CD4-positive, alpha-beta T cell treated with Interleukin-10 for 1 hour (primary cell): ENCODE measurements around the gene VSIG10L.

Source experiments
- DNase-seq: peaks from one replicate; pipeline ENCODE4 v3.0.0-alpha.2; 2020

VSIG10L gene

DNA sequence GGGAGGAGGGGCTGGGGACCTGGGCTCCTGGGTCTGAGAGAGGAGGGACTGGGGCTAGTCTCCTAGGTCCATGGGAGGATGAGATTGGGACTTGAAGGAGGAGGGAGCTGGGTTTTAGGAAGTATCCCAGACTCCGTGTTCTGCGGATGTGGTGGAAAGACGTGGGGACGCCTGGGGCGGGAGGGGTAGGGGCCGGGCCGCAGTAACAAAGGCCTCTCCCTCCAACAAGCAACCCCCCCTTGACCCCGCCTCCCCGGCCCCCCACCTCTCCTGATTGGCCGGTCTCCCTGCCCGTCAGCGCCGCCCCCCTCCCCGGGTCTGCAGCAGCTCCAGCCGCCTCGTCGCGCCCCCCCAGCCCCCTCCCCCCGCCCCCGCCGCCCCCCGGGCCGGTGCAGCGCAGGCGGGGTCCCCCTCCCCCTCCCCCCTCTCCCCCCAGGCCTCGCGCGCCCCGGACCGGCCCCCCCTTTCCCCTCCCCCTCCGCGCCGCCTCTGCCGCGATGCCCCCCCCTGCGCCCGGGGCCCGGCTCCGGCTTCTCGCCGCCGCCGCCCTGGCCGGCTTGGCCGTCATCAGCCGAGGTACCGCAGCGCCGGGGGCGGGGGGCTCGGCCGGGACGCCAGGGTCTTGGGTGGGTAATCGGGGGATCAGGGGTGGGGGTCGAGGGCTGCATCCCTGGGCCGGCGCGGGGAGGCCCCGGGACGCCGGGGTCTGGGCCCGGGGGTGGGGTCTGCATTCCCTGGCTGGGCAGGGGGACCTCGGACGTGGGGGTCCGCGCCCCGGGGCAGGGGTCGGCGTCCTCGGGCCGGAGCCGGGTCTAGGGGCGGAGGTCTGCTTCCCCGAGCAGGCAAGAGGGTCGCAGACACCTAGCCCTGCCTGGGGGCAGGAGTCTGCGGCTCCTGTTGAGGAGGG lies 30.3 kb downstream of the VSIG10L start, which contains the start of gene IGLON5:
TSS of gene IGLON5 (plus strand) at position 294 of the 907 bp plus-strand sequence. CDS start at position 498, 204 bp downstream.
- DNase-seq: no peak

DNA sequence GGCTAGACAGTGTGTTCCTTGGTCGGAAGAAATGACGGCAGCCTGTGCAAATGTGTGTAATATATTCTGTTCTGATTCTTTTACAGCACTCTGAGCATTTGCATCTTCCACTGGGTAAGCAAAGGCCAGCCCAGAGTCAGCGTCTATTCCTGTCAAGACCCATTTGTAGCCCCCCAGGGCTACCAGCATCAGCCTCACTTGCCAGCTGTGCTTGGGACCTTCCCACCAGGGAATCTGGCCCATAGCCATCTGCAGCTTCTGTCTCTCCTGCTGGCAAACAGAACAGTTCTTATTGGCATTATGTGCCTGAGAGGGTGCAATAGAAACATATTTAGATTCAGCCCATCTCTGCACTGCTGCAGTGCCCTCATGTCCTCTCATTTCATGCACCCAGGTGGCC lies 36.5 kb downstream of the VSIG10L start:
- no peak for DNase-seq

DNA sequence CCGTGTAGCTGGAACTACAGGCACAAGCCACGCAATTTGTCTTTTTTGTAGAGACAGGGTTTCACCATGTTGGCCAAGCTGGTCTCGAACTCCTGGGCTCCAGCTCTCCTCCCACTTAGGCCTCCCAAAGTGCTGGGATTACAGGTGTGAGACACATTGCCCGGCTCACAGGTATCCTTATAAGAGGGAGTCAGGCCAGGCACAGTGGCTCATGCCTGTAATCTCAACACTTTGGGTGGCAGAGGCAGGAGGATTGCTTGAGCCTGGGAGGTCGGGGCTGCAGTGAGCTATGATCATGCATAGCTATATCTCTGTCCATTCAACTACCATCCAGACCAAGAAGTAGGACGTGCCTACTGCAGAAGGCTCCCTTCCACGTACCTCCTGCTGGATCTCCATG lies 40.7 kb downstream of the VSIG10L start:
- no peak for DNase-seq

DNA sequence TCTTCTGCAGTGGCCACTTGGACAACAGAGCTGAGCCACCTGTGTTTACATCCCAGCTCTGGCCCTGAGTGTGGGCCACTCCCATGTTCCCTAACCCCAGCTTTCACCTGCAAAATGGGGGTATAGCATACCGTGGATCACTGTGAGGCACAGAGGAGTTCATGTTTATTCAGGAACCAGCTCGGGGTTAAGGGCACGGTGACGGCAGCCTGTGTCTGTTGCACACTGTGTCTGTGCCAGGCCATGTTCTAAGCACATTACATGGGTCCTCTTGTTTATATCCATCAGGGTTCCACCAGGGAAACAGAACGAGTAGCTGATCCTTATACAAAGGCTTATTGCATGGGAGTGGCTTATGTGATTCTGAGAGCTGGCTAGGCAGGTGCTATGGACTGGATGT lies 44.5 kb downstream of the VSIG10L start:
- DNase-seq: no peak

DNA sequence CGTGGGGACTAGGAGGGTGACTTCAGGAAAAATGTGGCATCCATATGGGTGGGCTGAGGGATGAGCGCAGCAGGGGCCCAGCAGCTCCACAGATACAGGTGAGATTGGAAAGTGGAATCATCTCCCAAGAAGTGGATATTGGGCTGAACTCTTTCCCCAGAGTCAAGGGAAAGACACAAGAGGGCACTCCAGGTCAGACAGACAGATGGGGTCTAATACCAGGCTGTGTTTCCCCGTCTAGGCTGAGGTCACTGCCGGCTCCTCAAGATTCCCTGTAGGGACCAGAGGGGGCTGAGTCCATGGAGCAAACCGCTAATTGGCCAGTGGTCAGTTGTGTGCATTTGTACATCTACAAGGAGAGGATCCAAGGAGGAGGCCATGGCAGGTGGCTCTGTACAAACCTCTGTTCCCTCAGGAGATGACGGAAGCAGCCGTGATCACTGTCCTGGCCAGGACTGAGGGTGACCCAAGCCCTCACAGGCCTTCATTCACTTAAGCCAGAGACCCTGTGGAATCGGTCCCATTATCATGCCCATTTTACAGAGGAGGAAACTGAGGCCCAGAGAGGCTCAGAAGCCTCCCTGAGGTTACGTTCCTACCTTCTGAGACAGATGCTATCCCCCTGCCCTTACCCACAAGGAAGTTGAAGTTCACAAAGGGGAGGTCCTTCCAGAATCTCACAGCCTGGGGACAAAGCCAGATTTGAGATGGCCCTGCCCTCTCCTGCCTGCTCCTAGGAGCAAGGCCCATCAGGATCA lies 45.4 kb downstream of the VSIG10L start:
- DNase-seq: no peak

DNA sequence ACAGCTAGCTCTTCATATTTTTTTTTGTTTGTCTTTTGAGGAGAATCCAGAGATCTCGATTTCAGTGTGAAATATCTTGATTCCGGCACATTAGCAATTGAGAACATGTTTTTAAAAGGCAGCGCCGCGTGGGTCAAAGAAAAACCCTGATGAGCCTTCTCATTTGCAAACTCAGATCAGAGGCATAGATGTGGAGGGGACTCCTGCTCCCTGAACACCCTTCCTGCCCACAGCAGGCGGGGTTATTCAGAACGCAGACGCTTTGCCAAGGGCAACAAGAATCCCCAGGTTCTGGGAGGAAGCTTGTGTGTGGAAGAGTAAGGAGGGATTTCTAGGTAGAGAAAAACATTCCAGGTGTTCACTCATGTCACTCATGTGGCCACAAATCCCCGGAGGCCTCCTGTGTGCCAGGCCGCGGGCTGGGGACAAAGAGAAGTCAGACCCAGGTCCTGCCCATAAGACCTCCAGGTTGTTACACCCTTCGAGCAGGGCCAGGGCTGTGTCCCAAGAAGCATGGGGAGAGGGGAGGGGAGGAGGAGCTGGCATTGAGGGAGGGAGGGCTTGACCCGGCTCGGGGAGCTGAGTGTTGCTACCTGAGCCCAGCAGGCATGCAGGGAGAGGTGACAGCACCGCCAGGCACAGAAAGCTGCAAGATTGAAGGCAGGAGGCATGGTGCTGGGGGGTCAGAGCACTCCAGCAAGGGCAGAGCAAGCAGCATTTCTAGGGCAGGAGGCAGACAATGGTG lies 46.4 kb downstream of the VSIG10L start:
- no peak for DNase-seq

DNA sequence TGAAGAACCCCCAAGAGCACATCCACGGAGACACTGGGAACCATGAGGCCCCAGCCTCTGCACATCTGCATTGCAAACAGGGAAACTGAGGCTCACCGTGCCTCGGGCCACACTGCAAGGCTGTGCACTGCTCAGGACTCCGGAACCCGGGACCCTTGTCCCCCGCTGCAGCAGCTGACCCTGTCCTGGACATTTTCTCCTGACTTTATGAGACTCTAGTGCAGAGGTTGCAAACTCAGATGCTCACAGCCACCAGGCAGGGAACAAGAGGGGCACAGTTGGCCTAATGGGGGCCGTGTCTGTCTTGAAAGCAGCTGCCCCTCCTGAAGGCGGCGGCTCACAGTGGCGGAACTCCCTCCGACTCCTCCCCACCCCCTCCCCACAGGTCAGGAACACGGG lies 47.0 kb downstream of the VSIG10L start:
- DNase-seq: no peak

DNA sequence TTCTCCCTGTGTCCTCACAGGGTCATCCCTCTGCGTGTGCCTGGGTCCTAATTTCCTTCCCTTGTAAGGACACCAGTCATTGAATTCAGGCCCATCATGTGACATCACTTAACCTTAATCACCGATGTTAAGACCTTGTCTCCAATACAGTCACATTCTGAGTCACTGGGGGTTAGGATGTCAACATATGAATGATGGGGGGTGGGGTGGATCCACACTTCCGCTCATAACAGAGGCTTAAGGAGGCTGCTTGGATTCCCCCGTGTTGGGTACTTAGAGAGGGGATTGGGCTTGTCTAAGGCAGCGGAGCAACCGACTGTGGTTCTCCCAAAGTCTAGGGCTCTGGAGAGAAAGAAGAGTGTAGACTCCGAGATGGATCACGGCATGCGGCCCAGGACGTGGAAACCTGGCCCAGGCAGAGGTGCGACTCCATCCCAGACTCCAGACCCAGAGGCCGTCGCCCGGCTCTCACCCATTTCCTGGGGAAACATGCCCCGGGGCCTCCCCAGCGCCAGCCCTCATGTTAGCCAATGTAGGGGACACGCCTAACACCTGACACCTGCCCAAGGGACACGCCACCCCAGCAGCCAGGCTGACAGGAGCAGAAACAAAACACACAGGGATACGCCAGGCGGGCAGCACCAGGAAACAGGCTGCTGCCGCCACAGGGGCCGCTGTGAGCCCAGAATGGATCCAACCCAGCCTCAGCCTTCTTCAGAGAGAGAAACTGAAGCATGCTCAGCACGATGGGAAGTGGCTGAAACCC lies 47.5 kb downstream of the VSIG10L start:
- no peak for DNase-seq

DNA sequence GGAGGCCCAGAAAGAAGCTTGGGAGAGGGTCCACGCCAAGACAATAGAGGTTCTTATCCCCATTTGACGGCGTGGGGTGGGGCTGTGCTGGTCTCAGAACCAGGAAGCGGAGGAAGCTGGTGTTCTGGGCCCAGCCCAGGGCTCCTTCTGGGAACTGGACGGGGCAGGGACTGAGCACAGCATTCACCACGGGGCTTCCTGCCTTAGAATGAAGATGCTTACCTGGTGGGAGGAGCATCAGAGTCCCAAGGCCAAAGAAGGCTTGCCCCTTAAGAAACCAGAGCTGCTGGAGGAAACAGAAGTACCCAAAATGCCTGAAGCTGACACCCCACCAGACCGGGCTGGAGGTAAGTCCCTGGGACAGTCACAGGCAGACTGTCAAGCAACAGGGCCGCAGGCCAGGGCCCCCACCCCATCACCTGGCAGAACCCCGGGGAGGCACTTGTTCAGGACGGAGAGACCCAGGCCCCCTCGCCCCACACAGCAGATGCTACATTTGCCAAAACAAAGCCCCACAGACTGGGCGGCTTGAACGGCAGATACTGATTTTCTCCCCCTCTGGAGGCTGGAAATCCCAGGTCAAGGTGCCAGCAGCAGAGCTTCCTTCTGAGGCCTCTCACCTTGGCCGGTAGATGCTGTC lies 48.2 kb downstream of the VSIG10L start:
- no peak for DNase-seq

DNA sequence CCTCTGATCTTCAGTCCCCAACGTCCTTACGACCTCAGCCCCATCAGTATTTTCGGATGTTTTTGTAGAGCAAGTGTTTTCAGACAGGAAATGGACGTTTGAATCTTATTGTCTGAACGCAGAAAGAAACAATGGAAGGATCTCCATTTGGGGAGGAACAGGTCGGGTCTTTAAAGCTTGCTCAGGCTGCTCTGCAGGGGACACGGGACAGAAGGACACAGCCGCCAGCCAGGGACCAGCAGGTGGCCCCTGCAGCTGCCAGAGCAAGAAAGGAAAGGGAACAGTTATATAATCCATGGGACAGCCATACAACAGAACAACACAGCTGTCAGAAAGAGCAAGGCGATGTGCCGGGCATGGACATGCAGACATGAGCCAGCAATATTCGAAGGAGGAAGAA lies 49.0 kb downstream of the VSIG10L start:
- DNase-seq: no peak

DNA sequence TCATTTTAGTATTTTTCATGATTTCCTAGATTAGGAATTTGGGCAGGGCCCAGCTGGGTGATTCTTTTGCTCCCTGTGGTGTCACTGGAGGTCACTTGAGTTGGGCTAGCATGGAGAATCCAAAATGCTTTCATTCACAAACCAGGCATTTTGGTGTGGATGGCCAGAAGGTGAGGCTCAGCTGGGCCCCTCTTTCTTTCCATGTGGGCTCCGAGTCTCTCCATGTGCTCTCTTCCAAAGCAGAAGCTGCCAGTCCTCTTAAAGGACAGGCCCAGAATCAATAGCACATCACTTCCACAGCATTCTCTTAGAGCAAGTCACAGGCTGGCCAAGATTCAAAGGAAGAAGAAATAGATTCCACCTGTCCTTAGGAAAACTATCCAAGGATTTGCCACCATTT lies 52.3 kb downstream of the VSIG10L start:
- no peak for DNase-seq

DNA sequence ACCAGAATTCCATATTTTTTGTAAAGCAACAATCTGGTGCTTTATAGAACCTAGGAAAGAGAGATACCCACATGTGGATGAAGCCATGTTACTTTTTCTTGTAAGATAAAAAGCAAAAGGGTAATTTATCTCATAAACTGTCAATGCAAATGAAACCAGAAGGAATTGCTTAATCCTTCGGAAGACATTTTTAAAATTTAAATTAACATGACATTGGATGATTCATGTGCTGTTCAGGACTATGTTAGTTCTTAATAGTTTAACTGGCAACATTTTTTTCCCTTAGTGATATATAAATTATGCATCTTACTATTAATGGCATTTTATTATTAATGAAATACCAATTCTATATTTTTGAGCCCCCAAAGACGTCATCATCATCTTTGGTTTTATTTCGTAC lies 56.3 kb downstream of the VSIG10L start:
- DNase-seq: no peak

DNA sequence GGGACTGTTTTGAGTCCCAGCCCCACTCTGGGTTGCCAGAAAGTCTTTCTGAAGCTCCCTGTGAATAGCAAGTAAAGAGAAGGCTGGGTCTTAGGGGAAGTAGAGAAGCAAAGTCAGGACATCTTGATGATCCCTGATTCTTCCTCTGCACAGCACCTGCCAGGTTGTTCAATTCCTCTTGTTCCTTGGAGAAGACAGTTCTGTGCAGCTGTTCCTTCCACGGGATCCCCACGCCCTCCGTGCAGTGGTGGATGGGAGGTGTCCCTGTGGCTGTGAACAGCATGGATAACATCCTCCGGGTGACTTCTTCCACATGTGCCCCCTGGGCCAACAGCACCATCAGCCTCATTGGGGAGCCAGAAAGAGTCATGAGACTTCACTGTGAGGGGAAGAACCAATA lies 59.6 kb downstream of the VSIG10L start:
- DNase-seq: no peak
